GM12892 (cell line): ENCODE data around the gene ANKRD23.

ENCODE experiments used
- POLR2AphosphoS5 ChIP-seq: IDR thresholded peaks from 2 replicates; pipeline ENCODE4 v1.6.1; 2011; ENCODE audit warnings: low read depth, low read length, control low read depth
- TAF1 ChIP-seq: IDR thresholded peaks from 2 replicates; pipeline ENCODE4 v1.6.1; 2011; ENCODE audit warnings: low read depth, mild to moderate bottlenecking, control low read depth, low read length, borderline replicate concordance

GRCh38 chr2:96878796-96879544 is 35.1 kb upstream of the ANKRD23 start:
- no peak for TF ChIP-seq POLR2AphosphoS5
- TF ChIP-seq TAF1, result no peak
